Liver (tissue), 9 donors: ENCODE measurements around the gene RPS14. TPM values are rescaled to one million over a fixed set of nuclear protein-coding genes. Genes with fewer than 3 reads are reported as not detected.

Experiments used
- DNase-seq: peaks from one replicate; pipeline ENCODE4 v3.0.0-alpha.2; 2017; ENCODE audit warnings: low spot score
- H3K27ac ChIP-seq, 2 donors: one replicate each; pipeline ENCODE4 v1.7.0; 2013; ENCODE audit warnings: inconsistent platforms in 2 of 2, low read length in 2 of 2, control low read depth in 1 of 2, low read depth in 1 of 2, mild to moderate bottlenecking in 1 of 2
- H3K27me3 ChIP-seq, 4 donors: one replicate each; pipeline versions ENCODE4 v1.6.1 to v1.7.0; 2013; ENCODE audit warnings: low read length in 3 of 4, inconsistent platforms in 1 of 4, mild to moderate bottlenecking in 1 of 4, moderate library complexity in 1 of 4; ENCODE audit not compliant: control insufficient read depth in 4 of 4, insufficient read depth in 4 of 4
- H3K36me3 ChIP-seq, 4 donors: one replicate each; pipeline versions ENCODE4 v1.6.1 to v1.7.0; 2013; ENCODE audit warnings: low read length in 3 of 4, mild to moderate bottlenecking in 3 of 4, low read depth in 1 of 4, moderate library complexity in 1 of 4; ENCODE audit not compliant: control insufficient read depth in 4 of 4, insufficient read depth in 3 of 4
- H3K4me1 ChIP-seq, 4 donors: one replicate each; pipeline versions ENCODE4 v1.6.1 to v1.7.0; 2013; ENCODE audit warnings: low read length in 3 of 4, mild to moderate bottlenecking in 3 of 4, moderate library complexity in 1 of 4; ENCODE audit not compliant: control insufficient read depth in 4 of 4, insufficient read depth in 4 of 4
- H3K4me3 ChIP-seq, 3 donors: one replicate each; pipeline versions ENCODE4 v1.6.1 to v1.7.0; 2013; ENCODE audit warnings: low read length in 3 of 3, control low read depth in 1 of 3, low read depth in 1 of 3, mild to moderate bottlenecking in 1 of 3
- H3K9ac ChIP-seq, 2 donors: one replicate each; pipeline ENCODE4 v1.7.0; 2013; ENCODE audit warnings: low read length in 2 of 2, mild to moderate bottlenecking in 2 of 2, moderate library complexity in 2 of 2, control low read depth in 1 of 2, low read depth in 1 of 2
- H3K9me3 ChIP-seq, 4 donors: one replicate each; pipeline versions ENCODE4 v1.6.1 to v1.7.0; 2013; ENCODE audit warnings: low read length in 3 of 4; ENCODE audit not compliant: control insufficient read depth in 4 of 4
- EGR1 ChIP-seq, 2 donors: IDR thresholded peaks; 2 replicates each; pipeline ENCODE4 v1.6.1; 2016 to 2018; ENCODE audit warnings: antibody characterized with exemption in 2 of 2, low read depth in 2 of 2
- FOXA1 ChIP-seq: IDR thresholded peaks from 2 replicates; pipeline ENCODE4 v1.6.1; 2016; ENCODE audit warnings: antibody characterized with exemption
- FOXA2 ChIP-seq: IDR thresholded peaks from 2 replicates; pipeline ENCODE4 v1.6.1; 2016; ENCODE audit warnings: antibody characterized with exemption
- GABPA ChIP-seq, 2 donors: IDR thresholded peaks in 1 of 2; conservative IDR thresholded peaks in 1 of 2; 2 replicates each; pipeline ENCODE4 v1.6.1; 2016; ENCODE audit warnings: antibody characterized with exemption in 2 of 2, mild to moderate bottlenecking in 1 of 2, moderate library complexity in 1 of 2
- HNF4A ChIP-seq, 2 donors: conservative IDR thresholded peaks; 2 replicates each; pipeline ENCODE4 v1.6.1; 2016; ENCODE audit warnings: antibody characterized with exemption in 2 of 2, mild to moderate bottlenecking in 2 of 2
- HNF4G ChIP-seq: IDR thresholded peaks from 2 replicates; pipeline ENCODE4 v1.6.1; 2016; ENCODE audit warnings: antibody characterized with exemption
- JUND ChIP-seq, 2 donors: IDR thresholded peaks; 2 replicates each; pipeline ENCODE4 v1.6.1; 2016; ENCODE audit warnings: antibody characterized with exemption in 2 of 2
- NR2F2 ChIP-seq: IDR thresholded peaks from 2 replicates; pipeline ENCODE4 v1.6.1; 2016; ENCODE audit warnings: antibody characterized with exemption
- RAD21 ChIP-seq, 2 donors: IDR thresholded peaks; 2 replicates each; pipeline ENCODE4 v1.6.1; 2016; ENCODE audit warnings: antibody characterized with exemption in 2 of 2, mild to moderate bottlenecking in 2 of 2
- RXRA ChIP-seq, 2 donors: IDR thresholded peaks; 2 replicates each; pipeline ENCODE4 v1.6.1; 2017 to 2018; ENCODE audit warnings: antibody characterized with exemption in 2 of 2, mild to moderate bottlenecking in 1 of 2
- SP1 ChIP-seq: IDR thresholded peaks from 2 replicates; pipeline ENCODE4 v1.6.1; 2018; ENCODE audit warnings: antibody characterized with exemption, mild to moderate bottlenecking
- TAF1 ChIP-seq: conservative IDR thresholded peaks from 2 replicates; pipeline ENCODE4 v1.6.1; 2016; ENCODE audit warnings: antibody characterized with exemption, mild to moderate bottlenecking
- YY1 ChIP-seq: IDR thresholded peaks from 2 replicates; pipeline ENCODE4 v1.6.1; 2016; ENCODE audit warnings: antibody characterized with exemption, mild to moderate bottlenecking
- WGBS: extraction: QIAGEN DNeasy Blood & Tissue Kit; methylation state at CpG from one replicate; pipeline ENCODE4 v1.1.7; 2013; 5-methylcytosine and 5-hydroxymethylcytosine counted together
- polyA plus RNA-seq, 2 donors: library from polyadenylated mRNA; stranded (reverse) in 1 of 2; unstranded in 1 of 2; fragments of 200-250 nt in 1 of 2; fragments of >200 nt in 1 of 2; fragmentation: Nextera tagmentation in 1 of 2; extraction: Ambion mirVana in 1 of 2; gene quantifications; one replicate each; pipeline versions ENCODE4 v1.2.1 to v1.2.3, GENCODE V29; 2013 to 2015
- total RNA-seq, 2 donors: library from RNA; depleted of rRNA; stranded (reverse); fragments of >200 nt; gene quantifications; one replicate each; pipeline ENCODE4 v1.2.3, GENCODE V29; 2014
- TF ChIP-seq, protein P1 (sequence below): IDR thresholded peaks from 2 replicates; pipeline ENCODE4 v1.6.1; 2016; ENCODE audit warnings: antibody characterized with exemption, mild to moderate bottlenecking
- TF ChIP-seq, protein P2 (sequence below): IDR thresholded peaks from 2 replicates; pipeline ENCODE4 v1.6.1; 2016; ENCODE audit warnings: antibody characterized with exemption
- TF ChIP-seq, protein P3 (sequence below): IDR thresholded peaks from 2 replicates; pipeline ENCODE4 v1.6.1; 2016; ENCODE audit warnings: antibody characterized with exemption
- TF ChIP-seq, protein P4 (sequence below): IDR thresholded peaks from 2 replicates; pipeline ENCODE4 v1.6.1; 2016; ENCODE audit warnings: antibody characterized with exemption
- TF ChIP-seq, protein P5 (sequence below): fragments of 150-350 bp; IDR thresholded peaks from 2 replicates; pipeline ENCODE4 v1.5.1; 2017; ENCODE audit warnings: improper control_type of control experiment, low read depth, low read length; ENCODE audit not compliant: missing input control
- donor health status: healthy.
- donor health status: healthy.
- donor health status: healthy.
- donor health status: healthy.
- donor health status: healthy.

Gene RPS14
- total and polyA plus RNA-seq, 4 donors, result 609 to 956 (median 885) TPM

DNA sequence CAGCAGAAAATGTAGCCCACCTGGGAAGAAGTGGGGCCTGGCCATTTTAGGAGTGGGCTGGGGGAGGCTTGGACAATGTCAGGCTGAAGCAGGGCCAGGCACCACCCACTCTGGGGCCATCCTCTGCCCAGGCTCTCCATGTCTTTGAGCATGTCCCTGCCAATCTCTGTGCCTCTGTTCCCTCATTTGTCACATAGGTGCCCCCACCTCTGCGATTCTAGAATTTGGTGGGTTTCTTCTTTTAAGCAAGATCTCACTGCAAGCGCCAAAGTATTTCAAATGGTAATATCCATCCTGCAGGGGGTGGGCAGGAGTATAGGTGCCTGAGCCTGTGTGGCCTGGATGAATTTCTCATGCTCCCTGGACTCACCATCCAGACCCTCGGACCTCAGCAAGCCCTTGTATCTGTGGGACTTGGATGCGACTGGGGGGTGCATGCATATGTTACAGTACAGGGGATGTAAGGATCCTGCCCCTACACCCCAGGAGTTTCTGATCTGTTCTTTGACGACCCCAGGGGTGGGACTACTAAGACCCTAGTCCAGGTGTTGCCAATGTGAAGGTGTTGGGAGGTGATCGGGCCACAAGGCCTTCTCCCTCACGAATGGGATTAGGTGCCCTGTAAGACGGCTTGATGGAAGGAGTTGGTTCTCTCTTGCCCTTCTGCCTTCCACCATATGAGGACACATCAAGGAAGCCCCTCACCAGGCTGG, 41.2 kb downstream of the RPS14 start:
- DNase-seq, result no peak
- Histone ChIP-seq H3K9me3 (no peaks in the 10 kb centered on the region), H3K27ac (no peak overlapping the region), H3K4me1 (peaks cover 0 to 29% (median 15%) of the 10 kb centered on the region in 4 donors), H3K27me3 (no peaks in the 10 kb centered on the region), H3K4me3 (no peak overlapping the region), H3K36me3 (peaks cover 0 to 4% (median 3%) of the 10 kb centered on the region in 4 donors), H3K9ac (no peak overlapping the region)
- WGBS, result 91% methylated on average over 8 of the region's 8 CpGs
- TF ChIP-seq TAF1 (no peak), SP1 (no peak), FOXA2 (no peak), GABPA (IDR thresholded peaks at IDR 0.05 in 1 of 2, conservative IDR thresholded peaks at IDR 0.05 in 1 of 2) (no peak), EGR1 (IDR thresholded peaks at IDR 0.05; ENCODE audit: low read depth in 2 of 2) (no peak), YY1 (no peak), JUND (IDR thresholded peaks at IDR 0.05) (no peak), RAD21 (IDR thresholded peaks at IDR 0.05) (no peak), HNF4A (conservative IDR thresholded peaks at IDR 0.05) (no peak), RXRA (IDR thresholded peaks at IDR 0.05) (no peak), FOXA1 (no peak), NR2F2 (no peak), HNF4G (no peak)
- TF ChIP-seq, protein P1, sequence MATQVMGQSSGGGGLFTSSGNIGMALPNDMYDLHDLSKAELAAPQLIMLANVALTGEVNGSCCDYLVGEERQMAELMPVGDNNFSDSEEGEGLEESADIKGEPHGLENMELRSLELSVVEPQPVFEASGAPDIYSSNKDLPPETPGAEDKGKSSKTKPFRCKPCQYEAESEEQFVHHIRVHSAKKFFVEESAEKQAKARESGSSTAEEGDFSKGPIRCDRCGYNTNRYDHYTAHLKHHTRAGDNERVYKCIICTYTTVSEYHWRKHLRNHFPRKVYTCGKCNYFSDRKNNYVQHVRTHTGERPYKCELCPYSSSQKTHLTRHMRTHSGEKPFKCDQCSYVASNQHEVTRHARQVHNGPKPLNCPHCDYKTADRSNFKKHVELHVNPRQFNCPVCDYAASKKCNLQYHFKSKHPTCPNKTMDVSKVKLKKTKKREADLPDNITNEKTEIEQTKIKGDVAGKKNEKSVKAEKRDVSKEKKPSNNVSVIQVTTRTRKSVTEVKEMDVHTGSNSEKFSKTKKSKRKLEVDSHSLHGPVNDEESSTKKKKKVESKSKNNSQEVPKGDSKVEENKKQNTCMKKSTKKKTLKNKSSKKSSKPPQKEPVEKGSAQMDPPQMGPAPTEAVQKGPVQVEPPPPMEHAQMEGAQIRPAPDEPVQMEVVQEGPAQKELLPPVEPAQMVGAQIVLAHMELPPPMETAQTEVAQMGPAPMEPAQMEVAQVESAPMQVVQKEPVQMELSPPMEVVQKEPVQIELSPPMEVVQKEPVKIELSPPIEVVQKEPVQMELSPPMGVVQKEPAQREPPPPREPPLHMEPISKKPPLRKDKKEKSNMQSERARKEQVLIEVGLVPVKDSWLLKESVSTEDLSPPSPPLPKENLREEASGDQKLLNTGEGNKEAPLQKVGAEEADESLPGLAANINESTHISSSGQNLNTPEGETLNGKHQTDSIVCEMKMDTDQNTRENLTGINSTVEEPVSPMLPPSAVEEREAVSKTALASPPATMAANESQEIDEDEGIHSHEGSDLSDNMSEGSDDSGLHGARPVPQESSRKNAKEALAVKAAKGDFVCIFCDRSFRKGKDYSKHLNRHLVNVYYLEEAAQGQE, result no peak
- TF ChIP-seq, protein P2, sequence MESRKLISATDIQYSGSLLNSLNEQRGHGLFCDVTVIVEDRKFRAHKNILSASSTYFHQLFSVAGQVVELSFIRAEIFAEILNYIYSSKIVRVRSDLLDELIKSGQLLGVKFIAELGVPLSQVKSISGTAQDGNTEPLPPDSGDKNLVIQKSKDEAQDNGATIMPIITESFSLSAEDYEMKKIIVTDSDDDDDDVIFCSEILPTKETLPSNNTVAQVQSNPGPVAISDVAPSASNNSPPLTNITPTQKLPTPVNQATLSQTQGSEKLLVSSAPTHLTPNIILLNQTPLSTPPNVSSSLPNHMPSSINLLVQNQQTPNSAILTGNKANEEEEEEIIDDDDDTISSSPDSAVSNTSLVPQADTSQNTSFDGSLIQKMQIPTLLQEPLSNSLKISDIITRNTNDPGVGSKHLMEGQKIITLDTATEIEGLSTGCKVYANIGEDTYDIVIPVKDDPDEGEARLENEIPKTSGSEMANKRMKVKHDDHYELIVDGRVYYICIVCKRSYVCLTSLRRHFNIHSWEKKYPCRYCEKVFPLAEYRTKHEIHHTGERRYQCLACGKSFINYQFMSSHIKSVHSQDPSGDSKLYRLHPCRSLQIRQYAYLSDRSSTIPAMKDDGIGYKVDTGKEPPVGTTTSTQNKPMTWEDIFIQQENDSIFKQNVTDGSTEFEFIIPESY, result no peak
- TF ChIP-seq, protein P3, sequence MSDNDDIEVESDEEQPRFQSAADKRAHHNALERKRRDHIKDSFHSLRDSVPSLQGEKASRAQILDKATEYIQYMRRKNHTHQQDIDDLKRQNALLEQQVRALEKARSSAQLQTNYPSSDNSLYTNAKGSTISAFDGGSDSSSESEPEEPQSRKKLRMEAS, result no peak
- TF ChIP-seq, protein P4, sequence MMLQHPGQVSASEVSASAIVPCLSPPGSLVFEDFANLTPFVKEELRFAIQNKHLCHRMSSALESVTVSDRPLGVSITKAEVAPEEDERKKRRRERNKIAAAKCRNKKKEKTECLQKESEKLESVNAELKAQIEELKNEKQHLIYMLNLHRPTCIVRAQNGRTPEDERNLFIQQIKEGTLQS, result no peak
- TF ChIP-seq, protein P5, sequence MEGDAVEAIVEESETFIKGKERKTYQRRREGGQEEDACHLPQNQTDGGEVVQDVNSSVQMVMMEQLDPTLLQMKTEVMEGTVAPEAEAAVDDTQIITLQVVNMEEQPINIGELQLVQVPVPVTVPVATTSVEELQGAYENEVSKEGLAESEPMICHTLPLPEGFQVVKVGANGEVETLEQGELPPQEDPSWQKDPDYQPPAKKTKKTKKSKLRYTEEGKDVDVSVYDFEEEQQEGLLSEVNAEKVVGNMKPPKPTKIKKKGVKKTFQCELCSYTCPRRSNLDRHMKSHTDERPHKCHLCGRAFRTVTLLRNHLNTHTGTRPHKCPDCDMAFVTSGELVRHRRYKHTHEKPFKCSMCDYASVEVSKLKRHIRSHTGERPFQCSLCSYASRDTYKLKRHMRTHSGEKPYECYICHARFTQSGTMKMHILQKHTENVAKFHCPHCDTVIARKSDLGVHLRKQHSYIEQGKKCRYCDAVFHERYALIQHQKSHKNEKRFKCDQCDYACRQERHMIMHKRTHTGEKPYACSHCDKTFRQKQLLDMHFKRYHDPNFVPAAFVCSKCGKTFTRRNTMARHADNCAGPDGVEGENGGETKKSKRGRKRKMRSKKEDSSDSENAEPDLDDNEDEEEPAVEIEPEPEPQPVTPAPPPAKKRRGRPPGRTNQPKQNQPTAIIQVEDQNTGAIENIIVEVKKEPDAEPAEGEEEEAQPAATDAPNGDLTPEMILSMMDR, result no peak
